HG02943 (cell line): ENCODE measurements around the gene BCL2L1.

Source experiments
- ATAC-seq: cut with Tn5 transposase; IDR thresholded peaks from one replicate; pipeline ENCODE4 v1.9.1; 2021; ENCODE audit warnings: mild to moderate bottlenecking, low read depth, moderate library complexity; ENCODE audit not compliant: unreplicated experiment

BCL2L1 gene

GRCh38 chr20:31617432-31618104 is 105.1 kb downstream of the BCL2L1 start:
- ATAC-seq: no peak

GRCh38 chr20:31615416-31615815 is 107.3 kb downstream of the BCL2L1 start:
- no peak for ATAC-seq
